Mesendoderm (in vitro differentiated cells): ENCODE results near the gene TBC1D22B.

Experiments used
- DNase-seq: peaks from one replicate; pipeline ENCODE4 v3.0.0; 2013
- H2AK5ac ChIP-seq: 2 replicates; pipeline ENCODE4 v1.6.1; 2013; ENCODE audit warnings: low read length, inconsistent platforms
- H2BK120ac ChIP-seq: 2 replicates; pipeline ENCODE4 v1.6.1; 2013; ENCODE audit warnings: low read depth, mild to moderate bottlenecking, low read length, moderate library complexity, mixed read lengths
- H2BK15ac ChIP-seq: replicated peaks from 2 replicates; pipeline ENCODE4 v1.6.1; 2013; ENCODE audit warnings: low read depth, mild to moderate bottlenecking, moderate library complexity
- H2BK5ac ChIP-seq: 2 replicates; pipeline ENCODE4 v1.6.1; 2013; ENCODE audit warnings: low read length, inconsistent platforms
- H3K18ac ChIP-seq: 2 replicates; pipeline ENCODE4 v1.6.1; 2013; ENCODE audit warnings: mild to moderate bottlenecking, low read length, mixed read lengths
- H3K23ac ChIP-seq: one replicate; pipeline ENCODE4 v1.6.1; 2013; ENCODE audit warnings: low read length
- H3K27ac ChIP-seq: 2 replicates; pipeline ENCODE4 v1.5.1; 2013; ENCODE audit warnings: low read depth, mild to moderate bottlenecking, inconsistent platforms, low read length, moderate library complexity
- H3K27me3 ChIP-seq: 2 replicates; pipeline ENCODE4 v1.6.1; 2013; ENCODE audit warnings: low read length, control low read depth, mild to moderate bottlenecking, inconsistent platforms; ENCODE audit not compliant: insufficient read depth, poor library complexity
- H3K36me3 ChIP-seq: 2 replicates; pipeline ENCODE4 v1.6.1; 2013; ENCODE audit warnings: low read length, inconsistent platforms; ENCODE audit not compliant: control insufficient read depth, insufficient read depth
- H3K4ac ChIP-seq: one replicate; pipeline ENCODE4 v1.6.1; 2013; ENCODE audit warnings: low read depth, mild to moderate bottlenecking, low read length, moderate library complexity
- H3K4me1 ChIP-seq: 2 replicates; pipeline ENCODE4 v1.6.1; 2013; ENCODE audit warnings: low read depth, low read length, inconsistent platforms; ENCODE audit not compliant: control insufficient read depth
- H3K4me2 ChIP-seq: 2 replicates; pipeline ENCODE4 v1.6.1; 2013; ENCODE audit warnings: low read length
- H3K4me3 ChIP-seq: 2 replicates; pipeline ENCODE4 v1.5.1; 2013; ENCODE audit warnings: mild to moderate bottlenecking, low read length
- H3K56ac ChIP-seq: one replicate; pipeline ENCODE4 v1.6.1; 2013; ENCODE audit warnings: low read length
- H3K79me1 ChIP-seq: 2 replicates; pipeline ENCODE4 v1.6.1; 2013; ENCODE audit warnings: low read length, inconsistent platforms
- H3K79me2 ChIP-seq: 2 replicates; pipeline ENCODE4 v1.6.1; 2013; ENCODE audit warnings: mild to moderate bottlenecking, low read length; ENCODE audit not compliant: control insufficient read depth, insufficient read depth
- H3K9ac ChIP-seq: 2 replicates; pipeline ENCODE4 v1.6.1; 2013; ENCODE audit warnings: low read length, inconsistent platforms
- H4K5ac ChIP-seq: one replicate; pipeline ENCODE4 v1.6.1; 2013; ENCODE audit warnings: low read length
- H4K8ac ChIP-seq: one replicate; pipeline ENCODE4 v1.6.1; 2013; ENCODE audit warnings: low read depth, mild to moderate bottlenecking, control low read depth, low read length, moderate library complexity
- WGBS: extraction: QIAGEN DNeasy Blood & Tissue Kit; methylation state at CpG from one replicate; pipeline ENCODE4 v1.1.7; 2013; ENCODE audit warnings: low lambda C conversion rate, missing lambda C conversion rate; ENCODE audit not compliant: insufficient coverage; ENCODE audit errors: extremely low coverage; 5-methylcytosine and 5-hydroxymethylcytosine counted together

TBC1D22B gene

GRCh38 chr6:37310966-37311365 is 53.4 kb downstream of the TBC1D22B start:
- no peaks in the 10 kb centered on the region for H3K4me1 ChIP-seq
- H3K4me2 ChIP-seq: no peak overlapping the region
- no peaks in the 10 kb centered on the region for H3K79me1 ChIP-seq
- H3K27me3 ChIP-seq: no peaks in the 10 kb centered on the region
- H3K4ac ChIP-seq: no peak overlapping the region
- no peak overlapping the region for H4K5ac ChIP-seq
- no peak overlapping the region for H3K27ac ChIP-seq
- no peak overlapping the region for H3K56ac ChIP-seq
- no peak for DNase-seq
- H3K9ac ChIP-seq: no peak overlapping the region
- no peaks in the 10 kb centered on the region for H3K79me2 ChIP-seq
- no peak overlapping the region for H3K4me3 ChIP-seq
- no peak overlapping the region for H2AK5ac ChIP-seq
- H2BK5ac ChIP-seq: no peak overlapping the region
- no peak overlapping the region for H2BK15ac ChIP-seq
- no peak overlapping the region for H2BK120ac ChIP-seq
- no CpG with 5 or more reads among the region's 3 CpGs for WGBS
- no peak overlapping the region for H3K23ac ChIP-seq
- H3K18ac ChIP-seq: no peak overlapping the region
- H4K8ac ChIP-seq: no peak overlapping the region
- no peaks in the 10 kb centered on the region for H3K36me3 ChIP-seq

- no peak for DNase-seq
- no peak overlapping the region for H3K4me3 ChIP-seq
- no peak overlapping the region for H3K18ac ChIP-seq
- no peak overlapping the region for H3K9ac ChIP-seq
- H2BK5ac ChIP-seq: no peak overlapping the region
- H3K79me2 ChIP-seq: no peaks in the 10 kb centered on the region
- H3K4me2 ChIP-seq: no peak overlapping the region
- no peak overlapping the region for H3K27ac ChIP-seq
- H2BK120ac ChIP-seq: no peak overlapping the region
- H3K79me1 ChIP-seq: no peaks in the 10 kb centered on the region
- no peaks in the 10 kb centered on the region for H3K36me3 ChIP-seq
- no peak overlapping the region for H3K23ac ChIP-seq
- H3K27me3 ChIP-seq: no peaks in the 10 kb centered on the region
- no peak overlapping the region for H4K8ac ChIP-seq
- H2AK5ac ChIP-seq: no peak overlapping the region
- H4K5ac ChIP-seq: no peak overlapping the region
- no peak overlapping the region for H3K56ac ChIP-seq
- no CpG with 5 or more reads among the region's 2 CpGs for WGBS
- no peaks in the 10 kb centered on the region for H3K4me1 ChIP-seq
- H3K4ac ChIP-seq: no peak overlapping the region
- H2BK15ac ChIP-seq: no peak overlapping the region
Observed at GRCh38 chr6:37311741-37312473, 54.3 kb downstream of the TBC1D22B start.

- Histone ChIP-seq H2BK15ac (no peak overlapping the region), H3K9ac (no peak overlapping the region), H3K36me3 (no peaks in the 10 kb centered on the region), H3K79me1 (no peaks in the 10 kb centered on the region), H3K79me2 (no peaks in the 10 kb centered on the region), H3K56ac (no peak overlapping the region), H4K5ac (no peak overlapping the region), H3K4me2 (no peak overlapping the region), H2BK120ac (no peak overlapping the region), H3K27me3 (no peaks in the 10 kb centered on the region), H3K4ac (no peak overlapping the region), H3K18ac (no peak overlapping the region), H2AK5ac (no peak overlapping the region), H4K8ac (no peak overlapping the region), H3K23ac (no peak overlapping the region), H3K4me1 (no peaks in the 10 kb centered on the region), H3K27ac (no peak overlapping the region), H3K4me3 (no peak overlapping the region), H2BK5ac (no peak overlapping the region)
- no peak for DNase-seq
- no CpG with 5 or more reads among the region's 13 CpGs for WGBS
Observed at GRCh38 chr6:37313723-37314486, 56.3 kb downstream of the TBC1D22B start.

GRCh38 chr6:37314487-37315156 is 57.0 kb downstream of the TBC1D22B start:
- no peak overlapping the region for H3K4me3 ChIP-seq
- H3K18ac ChIP-seq: no peak overlapping the region
- H3K23ac ChIP-seq: no peak overlapping the region
- DNase-seq: peak; percentile 80
- no peak overlapping the region for H2BK15ac ChIP-seq
- H3K4me1 ChIP-seq: no peaks in the 10 kb centered on the region
- H4K8ac ChIP-seq: no peak overlapping the region
- no peak overlapping the region for H2AK5ac ChIP-seq
- H3K27me3 ChIP-seq: no peaks in the 10 kb centered on the region
- H3K27ac ChIP-seq: no peak overlapping the region
- no peak overlapping the region for H3K4ac ChIP-seq
- H2BK5ac ChIP-seq: no peak overlapping the region
- no peak overlapping the region for H2BK120ac ChIP-seq
- no peak overlapping the region for H3K4me2 ChIP-seq
- H3K9ac ChIP-seq: no peak overlapping the region
- H3K79me2 ChIP-seq: no peaks in the 10 kb centered on the region
- H4K5ac ChIP-seq: no peak overlapping the region
- H3K56ac ChIP-seq: no peak overlapping the region
- no peaks in the 10 kb centered on the region for H3K36me3 ChIP-seq
- no CpG with 5 or more reads among the region's 6 CpGs for WGBS
- no peaks in the 10 kb centered on the region for H3K79me1 ChIP-seq

- H4K5ac ChIP-seq: no peak overlapping the region
- no peak overlapping the region for H4K8ac ChIP-seq
- no peak overlapping the region for H3K4me2 ChIP-seq
- no peaks in the 10 kb centered on the region for H3K27me3 ChIP-seq
- no peak overlapping the region for H3K4ac ChIP-seq
- no peak overlapping the region for H3K18ac ChIP-seq
- no peaks in the 10 kb centered on the region for H3K4me1 ChIP-seq
- H3K36me3 ChIP-seq: no peaks in the 10 kb centered on the region
- DNase-seq: no peak
- H3K56ac ChIP-seq: no peak overlapping the region
- no peak overlapping the region for H3K4me3 ChIP-seq
- no peaks in the 10 kb centered on the region for H3K79me2 ChIP-seq
- H2BK15ac ChIP-seq: no peak overlapping the region
- no CpG with 5 or more reads among the region's 7 CpGs for WGBS
- H2AK5ac ChIP-seq: no peak overlapping the region
- H3K79me1 ChIP-seq: no peaks in the 10 kb centered on the region
- H3K27ac ChIP-seq: no peak overlapping the region
- no peak overlapping the region for H3K23ac ChIP-seq
- no peak overlapping the region for H2BK5ac ChIP-seq
- H2BK120ac ChIP-seq: no peak overlapping the region
- no peak overlapping the region for H3K9ac ChIP-seq
Observed at GRCh38 chr6:37315157-37315515, 57.6 kb downstream of the TBC1D22B start.
